ENCODE results near the gene ALLC.

DNA sequence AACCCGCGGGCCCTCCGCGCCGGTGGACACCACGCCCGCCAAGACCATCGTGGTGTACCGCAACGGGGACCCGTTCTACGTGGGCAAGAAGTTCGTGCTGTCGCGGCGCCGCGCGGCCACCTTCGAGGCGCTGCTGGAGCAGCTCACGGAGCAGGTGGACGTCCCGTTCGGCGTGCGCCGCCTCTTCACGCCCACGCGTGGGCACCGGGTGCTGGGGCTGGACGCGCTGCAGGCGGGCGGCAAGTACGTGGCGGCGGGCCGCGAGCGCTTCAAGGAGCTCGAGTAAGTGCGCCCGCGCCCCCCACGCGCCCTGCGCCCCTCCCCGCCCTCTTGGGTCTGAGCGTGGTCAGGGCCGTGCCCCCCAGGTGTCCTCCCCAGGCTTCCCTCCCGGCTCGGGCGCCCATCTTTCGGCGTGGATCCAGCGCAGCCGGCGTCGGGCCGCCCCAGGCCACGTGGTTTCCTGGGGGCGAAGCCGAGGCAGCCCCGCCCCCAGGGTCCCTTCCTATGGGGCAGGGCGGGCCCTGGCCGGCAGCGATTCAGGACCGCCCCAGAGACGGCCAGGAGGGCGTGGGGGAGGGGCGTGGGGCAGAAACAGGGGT lies 45.9 kb downstream of the ALLC start:
- TF ChIP-seq, protein P1, sequence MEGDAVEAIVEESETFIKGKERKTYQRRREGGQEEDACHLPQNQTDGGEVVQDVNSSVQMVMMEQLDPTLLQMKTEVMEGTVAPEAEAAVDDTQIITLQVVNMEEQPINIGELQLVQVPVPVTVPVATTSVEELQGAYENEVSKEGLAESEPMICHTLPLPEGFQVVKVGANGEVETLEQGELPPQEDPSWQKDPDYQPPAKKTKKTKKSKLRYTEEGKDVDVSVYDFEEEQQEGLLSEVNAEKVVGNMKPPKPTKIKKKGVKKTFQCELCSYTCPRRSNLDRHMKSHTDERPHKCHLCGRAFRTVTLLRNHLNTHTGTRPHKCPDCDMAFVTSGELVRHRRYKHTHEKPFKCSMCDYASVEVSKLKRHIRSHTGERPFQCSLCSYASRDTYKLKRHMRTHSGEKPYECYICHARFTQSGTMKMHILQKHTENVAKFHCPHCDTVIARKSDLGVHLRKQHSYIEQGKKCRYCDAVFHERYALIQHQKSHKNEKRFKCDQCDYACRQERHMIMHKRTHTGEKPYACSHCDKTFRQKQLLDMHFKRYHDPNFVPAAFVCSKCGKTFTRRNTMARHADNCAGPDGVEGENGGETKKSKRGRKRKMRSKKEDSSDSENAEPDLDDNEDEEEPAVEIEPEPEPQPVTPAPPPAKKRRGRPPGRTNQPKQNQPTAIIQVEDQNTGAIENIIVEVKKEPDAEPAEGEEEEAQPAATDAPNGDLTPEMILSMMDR (conservative IDR thresholded peaks at IDR 0.05; ENCODE audit: low read depth, low read length): no peak
- TF ChIP-seq EZH2phosphoT487 (IDR thresholded peaks at IDR 0.05; ENCODE audit: borderline replicate concordance, low read length): no peak

Data from PC-3 (cell line).